Amniotic stem cell (primary cell): ENCODE data around the gene SLC8A3.

Experiments
- DNase-seq: peaks from one replicate; lab custom pipeline; 2025; lab: John Stamatoyannopoulos, UW

The SLC8A3 gene

DNA sequence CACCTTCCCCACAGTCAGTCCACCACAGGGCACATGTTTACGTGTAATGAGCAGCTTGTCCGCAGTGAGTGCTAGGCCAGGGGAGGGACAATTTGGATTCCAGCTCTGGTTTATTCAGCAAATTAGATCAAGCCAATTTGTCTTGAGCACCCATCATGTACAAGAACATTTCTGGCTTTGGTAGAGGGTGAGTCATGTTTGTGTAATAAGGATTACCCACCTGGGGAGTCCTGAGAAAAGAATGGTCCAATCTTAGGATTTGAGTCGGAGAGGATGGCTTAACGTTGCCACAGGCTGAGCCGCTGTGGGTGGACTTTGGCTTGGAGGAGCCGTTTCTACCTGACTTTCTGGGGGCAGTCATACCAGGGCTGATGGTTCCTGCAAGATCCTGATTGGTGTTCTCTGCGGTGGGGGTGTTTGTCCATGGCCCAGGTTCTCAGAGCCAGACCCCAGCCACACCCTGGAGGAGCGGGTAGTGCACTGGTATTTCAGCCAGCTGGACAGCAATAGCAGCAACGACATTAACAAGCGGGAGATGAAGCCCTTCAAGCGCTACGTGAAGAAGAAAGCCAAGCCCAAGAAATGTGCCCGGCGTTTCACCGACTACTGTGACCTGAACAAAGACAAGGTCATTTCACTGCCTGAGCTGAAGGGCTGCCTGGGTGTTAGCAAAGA, 165.8 kb downstream of the SLC8A3 start:
- DNase-seq, result no peak

- DNase-seq, result no peak
Observed at GRCh38 chr14:70021548-70022220, 167.1 kb downstream of the SLC8A3 start.

DNA sequence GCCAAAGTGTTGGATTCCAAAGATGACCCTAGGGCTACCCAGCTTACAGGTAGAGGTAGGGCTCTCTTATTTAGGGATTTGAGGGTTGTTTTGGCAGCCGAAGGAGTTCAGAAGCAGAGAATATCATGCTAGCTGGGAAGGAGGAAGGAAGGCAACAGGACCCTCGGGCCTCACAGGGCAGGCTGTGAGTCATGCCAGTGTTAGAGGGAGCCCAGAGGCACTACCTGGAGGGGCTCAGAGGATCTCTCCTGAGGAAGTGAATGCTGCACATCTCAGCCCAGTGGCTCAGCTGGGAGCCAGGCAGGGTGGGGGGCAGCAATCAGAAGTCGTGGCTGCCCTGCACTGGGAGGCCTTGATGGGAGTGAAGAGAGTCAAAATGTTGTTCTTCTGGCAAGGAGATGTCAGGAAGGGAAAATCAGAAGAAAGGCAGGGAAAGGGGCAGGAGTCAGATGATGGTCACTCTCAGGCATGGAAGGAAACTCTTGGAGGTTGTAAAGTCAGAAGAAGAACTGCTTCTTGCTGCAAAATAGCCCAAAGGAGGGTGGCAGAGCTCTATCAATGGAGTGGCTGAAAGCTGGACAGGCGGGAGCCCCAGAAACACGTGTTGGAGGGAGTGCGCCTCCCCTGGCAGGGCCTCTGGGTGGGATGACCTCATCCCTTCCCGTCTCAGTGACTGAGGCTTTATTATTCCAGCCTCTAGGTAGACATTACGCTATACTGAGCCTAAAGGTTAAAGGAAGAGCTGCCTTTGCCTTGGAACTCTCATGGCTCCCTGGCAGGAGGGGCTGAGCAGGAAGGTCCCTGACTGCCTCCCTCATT, 168.2 kb downstream of the SLC8A3 start:
- DNase-seq, result no peak

GRCh38 chr14:70019695-70020094, 169.1 kb downstream of the SLC8A3 start:
- DNase-seq, result no peak

DNA sequence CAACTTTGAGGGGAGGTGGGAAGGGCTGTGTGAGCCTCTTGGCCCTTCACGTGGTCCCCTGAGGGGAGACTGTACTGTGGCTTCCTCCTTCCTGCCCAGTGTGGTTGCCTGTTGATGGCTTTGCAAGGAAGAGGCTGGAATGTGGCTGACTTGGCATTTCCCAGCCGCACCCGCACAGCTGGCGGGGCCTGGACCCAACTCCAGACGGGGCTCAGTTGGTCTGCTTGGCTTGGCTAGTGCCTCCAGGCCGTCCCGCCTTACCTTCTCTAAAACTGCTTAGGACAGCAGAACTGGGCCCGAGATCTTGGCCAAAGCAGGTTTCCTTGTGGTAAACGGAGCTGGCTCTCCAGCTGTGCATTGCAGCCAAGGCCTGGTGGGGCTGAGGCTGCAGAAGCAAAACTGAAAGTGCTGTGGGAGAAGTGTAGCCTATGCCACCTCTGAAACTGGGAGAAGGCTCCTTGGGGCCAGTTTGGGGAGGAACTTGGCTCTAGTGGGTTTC, 170.0 kb downstream of the SLC8A3 start:
- DNase-seq, result no peak

- no peak for DNase-seq
Observed at GRCh38 chr14:70018230-70018629, 170.5 kb downstream of the SLC8A3 start.

- DNase-seq, result no peak
Observed at GRCh38 chr14:70014406-70015095, 174.2 kb downstream of the SLC8A3 start.

- no peak for DNase-seq
Observed at GRCh38 chr14:70013271-70013873, 175.4 kb downstream of the SLC8A3 start.

- DNase-seq, result no peak
Observed at GRCh38 chr14:70011708-70012107, 177.0 kb downstream of the SLC8A3 start.

- no peak for DNase-seq
Observed at GRCh38 chr14:70011098-70011497, 177.7 kb downstream of the SLC8A3 start.

DNA sequence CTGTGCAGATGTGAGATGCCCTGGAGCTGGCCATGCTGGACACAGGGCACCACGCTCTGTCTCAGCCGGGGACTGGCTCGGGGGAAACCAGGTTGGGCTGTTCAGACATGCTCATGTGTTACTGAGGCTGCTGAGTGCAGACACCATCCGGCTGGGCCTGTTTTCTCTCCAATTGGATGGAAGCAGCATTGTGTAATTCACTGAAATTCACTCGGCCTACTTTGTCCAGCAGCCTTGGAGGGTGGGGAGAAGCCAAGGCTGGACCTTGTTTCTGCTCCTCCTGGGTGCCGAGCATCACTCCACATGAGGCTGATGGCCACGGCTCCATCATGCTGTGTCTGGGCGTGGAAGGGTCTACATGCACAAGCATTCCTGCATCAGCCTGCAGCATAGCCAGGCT, 178.8 kb downstream of the SLC8A3 start:
- DNase-seq, result no peak

- no peak for DNase-seq
Observed at GRCh38 chr14:70008284-70009262, 180.2 kb downstream of the SLC8A3 start.

- no peak for DNase-seq
Observed at GRCh38 chr14:70006699-70007098, 182.1 kb downstream of the SLC8A3 start.

- no peak for DNase-seq
Observed at GRCh38 chr14:70005281-70005805, 183.4 kb downstream of the SLC8A3 start.

DNA sequence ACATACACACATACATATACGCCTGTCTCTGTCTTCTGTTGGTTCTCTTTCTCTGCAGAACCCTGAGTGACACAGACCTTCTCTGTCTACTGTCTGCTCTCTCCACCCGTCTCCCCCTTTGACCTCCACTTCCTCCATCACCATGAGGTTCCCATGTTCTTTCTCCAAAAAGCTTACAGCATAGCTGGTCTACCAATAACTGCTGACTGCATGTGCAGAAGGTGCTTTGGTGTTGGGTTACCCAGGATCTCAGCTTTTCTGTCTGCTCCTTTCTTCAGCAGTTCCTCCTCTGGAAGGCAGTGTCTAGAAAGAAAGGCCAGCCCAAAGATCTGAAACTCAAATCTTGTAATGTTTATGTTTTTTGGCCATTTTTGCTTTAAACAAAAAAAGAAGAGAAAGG, 184.0 kb downstream of the SLC8A3 start:
- no peak for DNase-seq

GRCh38 chr14:70002589-70003346, 186.0 kb downstream of the SLC8A3 start:
- DNase-seq, result no peak

GRCh38 chr14:70000601-70001000, 188.2 kb downstream of the SLC8A3 start:
- DNase-seq, result no peak

GRCh38 chr14:69999261-69999674, 189.5 kb downstream of the SLC8A3 start:
- DNase-seq, result no peak

DNA sequence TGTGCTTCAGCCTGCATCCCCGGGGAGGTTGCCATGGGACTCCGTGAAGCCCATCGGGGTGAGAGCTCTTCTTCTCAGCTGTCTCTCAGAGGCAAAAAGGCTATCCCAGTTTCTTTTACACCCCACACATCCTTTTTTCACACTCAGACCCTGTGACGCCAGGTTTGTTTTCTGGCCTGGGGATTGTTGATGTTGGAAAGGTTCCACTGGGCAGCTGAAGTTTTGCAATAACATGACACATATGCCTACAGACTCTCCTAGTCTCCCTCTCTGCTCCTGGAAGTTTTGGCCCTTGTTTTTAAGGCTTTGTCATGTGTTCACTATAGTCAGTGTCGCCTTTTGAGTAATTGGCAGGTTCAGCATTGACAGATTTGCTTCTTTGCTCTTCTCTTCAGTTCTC, 190.9 kb downstream of the SLC8A3 start:
- DNase-seq, result no peak

GRCh38 chr14:69996216-69996615, 192.5 kb downstream of the SLC8A3 start:
- DNase-seq, result no peak
